ENCODE measurements around the gene MYBPHL. TPM values are rescaled to one million over a fixed set of nuclear protein-coding genes. Genes with fewer than 3 reads are reported as not detected.

Gene MYBPHL
- total RNA-seq, 1 donor from 2014 or later, result 0.76 TPM

DNA sequence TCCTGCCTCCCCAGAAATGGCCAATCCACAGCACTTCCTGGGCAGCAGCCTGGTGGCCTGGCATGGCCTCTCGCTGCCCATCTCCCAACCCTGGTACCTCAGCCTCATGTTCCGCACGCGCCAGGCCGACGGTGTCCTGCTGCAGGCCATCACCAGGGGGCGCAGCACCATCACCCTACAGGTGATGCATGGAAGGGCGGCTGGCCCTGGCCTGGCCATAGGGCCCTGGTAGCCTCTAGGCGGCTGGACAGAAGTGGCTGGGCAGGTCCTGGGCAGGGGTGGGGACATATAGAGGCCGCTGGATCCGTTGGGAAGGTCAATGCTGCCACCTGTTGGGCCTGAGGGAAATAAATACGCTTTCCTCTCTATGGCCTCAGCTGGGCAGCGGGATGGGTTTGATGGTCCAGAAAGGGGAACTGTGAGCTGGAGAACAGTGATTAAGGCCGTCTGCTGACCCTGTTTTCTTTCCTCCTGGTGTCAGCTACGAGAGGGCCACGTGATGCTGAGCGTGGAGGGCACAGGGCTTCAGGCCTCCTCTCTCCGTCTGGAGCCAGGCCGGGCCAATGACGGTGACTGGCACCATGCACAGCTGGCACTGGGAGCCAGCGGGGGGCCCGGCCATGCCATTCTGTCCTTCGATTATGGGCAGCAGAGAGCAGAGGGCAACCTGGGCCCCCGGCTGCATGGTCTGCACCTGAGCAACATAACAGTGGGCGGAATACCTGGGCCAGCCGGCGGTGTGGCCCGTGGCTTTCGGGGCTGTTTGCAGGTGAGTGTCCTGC lies 43.0 kb downstream of the MYBPHL start:
- peak; percentile 79 for ATAC-seq

DNA sequence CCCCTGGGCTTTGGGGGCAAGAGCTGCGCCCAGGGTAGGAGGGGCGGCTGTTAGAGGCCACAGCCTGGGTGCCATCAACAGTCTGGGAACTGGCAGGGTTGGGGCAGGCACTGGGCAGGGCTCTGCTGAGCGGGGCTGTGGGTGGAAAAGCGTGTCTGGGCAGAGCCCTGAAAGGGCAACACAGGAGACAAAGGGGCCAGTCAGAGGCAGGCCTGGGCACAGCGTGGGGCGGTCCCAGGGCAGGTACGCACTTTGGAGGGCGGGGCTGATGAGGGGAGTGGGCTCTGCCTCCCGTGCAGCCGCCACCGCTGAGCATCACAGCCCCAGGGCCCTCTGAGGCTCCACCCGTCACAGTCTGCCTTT lies 43.6 kb downstream of the MYBPHL start:
- ATAC-seq, result peak; percentile 89

DNA sequence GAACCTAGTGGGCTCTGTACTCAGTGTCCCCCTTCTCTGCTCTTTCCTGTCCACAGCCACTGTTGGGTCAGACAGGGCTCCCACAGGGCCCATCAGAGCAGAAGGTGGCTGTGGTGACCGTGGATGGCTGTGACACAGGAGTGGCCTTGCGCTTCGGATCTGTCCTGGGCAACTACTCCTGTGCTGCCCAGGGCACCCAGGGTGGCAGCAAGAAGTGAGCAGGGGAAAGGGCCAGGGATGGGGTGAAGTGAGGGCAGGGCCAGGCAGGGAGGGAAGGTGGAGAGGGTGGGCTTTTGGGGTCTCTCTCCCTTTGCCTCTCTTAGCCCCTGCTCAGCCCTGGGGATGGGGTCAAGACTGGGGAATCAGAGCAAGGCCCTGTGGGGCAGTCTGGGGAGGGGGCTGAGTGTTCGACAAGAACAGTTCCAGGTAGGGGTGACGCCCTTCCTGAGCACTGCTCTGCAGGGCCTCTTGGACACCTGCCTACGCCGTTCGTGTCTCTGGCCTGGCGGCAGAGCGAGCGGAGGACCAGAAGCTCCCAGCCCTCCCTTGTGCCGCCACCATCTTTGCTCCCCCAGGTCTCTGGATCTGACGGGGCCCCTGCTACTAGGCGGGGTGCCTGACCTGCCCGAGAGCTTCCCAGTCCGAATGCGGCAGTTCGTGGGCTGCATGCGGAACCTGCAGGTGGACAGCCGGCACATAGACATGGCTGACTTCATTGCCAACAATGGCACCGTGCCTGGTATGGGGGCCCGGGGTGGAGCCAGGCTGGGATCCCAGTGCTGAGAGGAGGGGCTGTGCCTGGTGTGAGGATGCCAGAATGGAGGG lies 44.4 kb downstream of the MYBPHL start:
- ATAC-seq, result no peak

DNA sequence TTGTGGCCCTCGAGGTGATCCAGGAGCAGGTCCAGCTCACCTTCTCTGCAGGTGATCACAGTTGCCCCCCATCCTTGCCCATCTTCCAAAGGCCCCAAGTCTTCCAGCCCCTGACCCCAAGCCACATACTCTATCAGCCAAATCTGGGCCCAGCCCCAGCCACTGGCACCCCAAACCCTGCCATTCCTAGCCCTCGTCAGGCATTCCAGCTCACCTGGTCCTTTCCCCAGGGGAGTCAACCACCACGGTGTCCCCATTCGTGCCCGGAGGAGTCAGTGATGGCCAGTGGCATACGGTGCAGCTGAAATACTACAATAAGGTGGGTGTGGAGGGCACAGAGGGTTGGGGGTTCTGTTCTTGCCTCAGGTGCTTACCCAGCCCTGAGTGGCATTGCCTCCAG lies 45.2 kb downstream of the MYBPHL start:
- no peak for ATAC-seq

DNA sequence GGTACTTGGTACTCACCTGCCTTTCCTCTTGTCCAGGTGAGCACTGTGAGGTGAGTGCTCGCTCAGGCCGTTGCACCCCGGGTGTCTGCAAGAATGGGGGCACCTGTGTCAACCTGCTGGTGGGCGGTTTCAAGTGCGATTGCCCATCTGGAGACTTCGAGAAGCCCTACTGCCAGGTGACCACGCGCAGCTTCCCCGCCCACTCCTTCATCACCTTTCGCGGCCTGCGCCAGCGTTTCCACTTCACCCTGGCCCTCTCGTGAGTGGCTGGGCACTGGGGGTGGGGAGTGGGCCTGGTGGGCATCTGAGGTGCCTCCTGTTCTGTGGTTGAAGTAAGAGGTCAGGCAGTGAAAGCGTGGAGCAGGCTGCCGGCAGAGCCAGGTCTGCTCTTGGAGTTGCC lies 45.8 kb downstream of the MYBPHL start:
- ATAC-seq, result no peak

DNA sequence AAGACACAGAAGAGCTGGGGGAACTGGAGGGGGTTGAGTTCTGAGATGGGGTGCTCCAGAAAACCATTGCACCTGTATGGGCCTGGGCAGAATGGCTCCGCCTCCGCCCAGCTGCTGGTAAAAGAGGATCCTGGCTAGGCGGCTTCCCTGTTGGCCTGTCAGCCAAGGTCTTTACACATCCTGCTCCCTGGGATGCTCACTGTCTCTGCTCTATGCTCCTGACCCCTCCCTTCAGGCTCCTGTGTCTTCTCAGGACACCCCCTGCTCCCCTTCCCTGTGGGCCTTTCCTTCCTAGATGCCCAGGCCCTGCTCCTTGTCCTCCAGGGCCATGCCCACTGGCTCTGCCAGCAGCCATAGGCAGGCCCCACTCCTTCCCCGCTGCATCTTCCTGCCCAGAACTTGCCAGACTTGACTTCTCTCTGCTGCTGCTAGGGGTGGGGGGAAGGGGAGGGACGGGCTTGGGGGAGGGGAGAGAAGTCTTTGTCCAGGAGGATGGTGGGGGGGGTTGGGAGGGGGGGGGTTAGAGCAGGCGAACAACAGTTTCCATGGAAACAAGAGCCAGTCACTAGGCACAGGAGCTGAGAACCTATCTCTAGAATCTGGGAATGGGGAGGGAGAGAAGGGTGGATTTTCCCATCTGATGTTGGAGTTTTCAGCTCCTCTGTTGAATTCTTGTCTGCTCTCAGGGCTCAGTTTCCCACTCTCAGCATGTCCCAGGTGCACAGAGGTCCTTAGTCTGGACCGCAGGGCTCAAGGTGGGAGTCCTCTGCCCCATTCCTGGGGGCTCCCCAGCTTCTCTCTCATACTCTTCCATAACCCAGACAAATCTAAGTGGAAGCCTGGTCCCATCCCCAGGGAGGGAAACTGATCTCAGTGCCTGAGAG lies 46.9 kb downstream of the MYBPHL start:
- no peak for ATAC-seq

DNA sequence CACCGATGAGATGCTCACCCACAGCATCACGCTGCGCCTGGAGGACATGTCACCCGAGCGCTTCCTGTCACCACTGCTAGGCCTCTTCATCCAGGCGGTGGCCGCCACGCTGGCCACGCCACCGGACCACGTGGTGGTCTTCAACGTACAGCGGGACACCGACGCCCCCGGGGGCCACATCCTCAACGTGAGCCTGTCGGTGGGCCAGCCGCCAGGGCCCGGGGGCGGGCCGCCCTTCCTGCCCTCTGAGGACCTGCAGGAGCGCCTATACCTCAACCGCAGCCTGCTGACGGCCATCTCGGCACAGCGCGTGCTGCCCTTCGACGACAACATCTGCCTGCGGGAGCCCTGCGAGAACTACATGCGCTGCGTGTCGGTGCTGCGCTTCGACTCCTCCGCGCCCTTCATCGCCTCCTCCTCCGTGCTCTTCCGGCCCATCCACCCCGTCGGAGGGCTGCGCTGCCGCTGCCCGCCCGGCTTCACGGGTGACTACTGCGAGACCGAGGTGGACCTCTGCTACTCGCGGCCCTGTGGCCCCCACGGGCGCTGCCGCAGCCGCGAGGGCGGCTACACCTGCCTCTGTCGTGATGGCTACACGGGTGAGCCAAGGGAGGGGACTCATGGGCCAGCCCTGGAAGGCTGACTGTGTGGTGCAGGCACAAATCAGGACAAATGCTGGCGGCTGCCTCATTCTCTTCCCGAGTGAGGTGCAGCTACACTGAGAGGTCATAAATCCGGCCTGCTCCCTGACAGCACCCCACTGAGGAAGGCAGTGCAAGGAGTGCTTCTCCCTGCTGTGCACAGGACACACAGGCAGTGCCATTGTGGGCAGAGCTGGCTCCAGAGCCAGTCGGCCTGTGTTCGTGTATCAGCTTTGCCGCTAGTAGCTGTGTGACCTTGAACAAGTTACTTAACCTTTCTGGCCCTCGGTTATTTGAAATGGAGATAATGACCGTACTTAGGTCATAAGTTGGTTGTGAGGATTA lies 48.0 kb downstream of the MYBPHL start:
- no peak for ATAC-seq

DNA sequence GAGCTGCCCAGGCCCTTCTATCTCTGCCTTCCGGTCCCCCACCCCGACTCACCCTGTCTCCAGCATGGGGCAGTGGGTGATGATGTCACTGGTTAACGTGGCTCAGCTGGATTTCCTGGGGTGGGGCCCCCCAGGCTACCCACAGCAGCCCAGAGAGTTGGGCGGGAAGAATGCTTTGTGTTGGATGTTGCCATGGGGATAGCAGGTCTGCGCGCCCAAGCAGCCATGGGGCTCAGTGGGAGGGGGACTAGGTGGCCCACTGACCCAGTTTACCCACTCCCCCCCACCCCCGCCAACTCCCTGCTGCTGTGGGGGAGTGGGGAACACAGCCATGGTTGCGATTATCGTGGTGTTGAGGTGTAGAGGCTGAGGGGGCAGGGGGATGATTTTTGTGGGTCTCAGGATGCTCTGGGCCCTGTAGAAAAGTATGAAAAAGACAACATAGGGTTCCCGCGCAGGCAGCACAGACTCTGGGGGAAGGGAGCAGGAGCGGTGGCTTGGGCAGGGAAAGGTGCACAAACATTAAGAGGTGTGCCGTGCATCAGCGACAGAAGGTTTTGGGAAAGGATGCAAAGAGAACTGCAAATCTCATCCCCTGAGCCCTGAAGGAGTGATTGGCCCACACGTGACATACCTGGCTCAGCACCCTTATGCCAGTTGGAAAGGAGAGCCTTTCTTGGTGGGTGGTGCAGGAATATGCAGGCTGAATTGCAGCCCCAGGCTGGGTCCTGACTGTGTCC lies 49.0 kb downstream of the MYBPHL start:
- ATAC-seq, result peak; percentile 9

DNA sequence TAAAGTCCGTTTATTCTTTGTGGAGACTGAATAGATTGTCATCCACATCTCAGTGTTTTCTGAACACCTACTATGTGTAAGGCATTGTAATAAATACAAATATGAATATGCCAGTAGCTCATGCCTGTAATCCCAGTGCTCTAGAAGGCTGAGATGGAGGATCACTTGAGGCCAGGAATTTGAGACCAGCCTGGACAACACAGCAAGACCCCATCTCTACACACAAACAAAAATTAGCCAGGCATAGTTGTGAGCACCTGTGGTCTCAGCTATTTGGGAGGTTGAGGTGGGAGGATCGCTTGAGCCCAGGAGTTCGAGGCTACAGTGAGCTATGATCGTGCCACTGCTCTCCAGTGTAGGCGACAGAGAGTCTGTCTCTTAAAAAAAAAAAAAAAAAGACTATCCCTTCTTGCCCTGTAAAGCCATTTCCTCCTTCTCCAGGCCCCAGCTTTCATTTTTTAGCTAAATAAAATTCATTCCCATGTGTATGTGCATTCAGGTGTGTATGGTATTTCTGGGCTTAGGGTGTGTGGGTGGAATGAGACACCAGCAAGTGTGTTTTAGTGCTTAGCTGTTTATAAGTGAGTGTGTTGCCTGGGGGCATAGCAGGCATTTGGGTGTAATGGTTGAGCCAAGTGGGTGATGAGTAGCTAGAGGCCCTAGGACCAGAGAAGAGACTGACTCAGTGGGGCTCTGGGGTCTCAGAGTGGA lies 49.7 kb downstream of the MYBPHL start:
- peak; percentile 30 for ATAC-seq

DNA sequence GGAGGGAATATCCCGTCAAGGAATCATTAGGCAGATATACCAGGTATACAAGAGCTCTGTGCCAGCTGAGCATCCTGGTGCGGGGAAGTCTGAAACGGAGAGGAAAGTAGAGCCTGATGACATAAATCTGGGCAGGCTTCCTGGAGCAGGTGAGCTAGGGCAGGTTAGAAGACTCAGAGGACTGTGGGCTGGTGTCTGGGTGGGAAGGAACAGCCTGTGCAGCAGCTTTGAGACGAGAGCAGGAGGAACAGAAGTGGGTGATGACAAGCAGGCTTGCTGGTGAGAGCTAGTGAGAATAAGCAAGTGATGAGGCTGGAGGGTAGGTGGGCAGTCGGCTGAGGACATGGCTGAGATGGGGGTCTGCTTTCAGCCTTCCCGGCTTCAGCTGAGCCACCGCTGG lies 50.7 kb downstream of the MYBPHL start:
- ATAC-seq, result no peak

DNA sequence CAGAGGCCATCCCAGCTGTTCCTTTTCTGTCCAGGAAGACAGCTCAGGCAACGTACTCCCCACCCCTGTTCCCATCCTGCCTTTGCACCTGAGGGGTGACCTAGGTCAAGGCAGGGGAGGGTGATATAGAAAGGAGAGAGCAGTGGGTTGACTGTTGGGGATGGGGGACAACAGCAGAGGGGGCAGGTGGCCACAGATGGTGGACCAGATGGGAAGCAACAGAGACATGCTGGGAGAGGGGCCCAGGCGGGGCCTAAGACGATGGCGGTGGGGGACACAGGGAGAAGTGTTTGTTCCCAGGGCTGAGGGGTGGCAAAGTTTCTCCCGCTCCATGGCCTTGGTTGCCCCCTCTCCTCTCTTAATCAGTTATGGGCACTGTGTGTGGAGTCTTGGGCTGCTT lies 51.1 kb downstream of the MYBPHL start:
- ATAC-seq, result no peak

DNA sequence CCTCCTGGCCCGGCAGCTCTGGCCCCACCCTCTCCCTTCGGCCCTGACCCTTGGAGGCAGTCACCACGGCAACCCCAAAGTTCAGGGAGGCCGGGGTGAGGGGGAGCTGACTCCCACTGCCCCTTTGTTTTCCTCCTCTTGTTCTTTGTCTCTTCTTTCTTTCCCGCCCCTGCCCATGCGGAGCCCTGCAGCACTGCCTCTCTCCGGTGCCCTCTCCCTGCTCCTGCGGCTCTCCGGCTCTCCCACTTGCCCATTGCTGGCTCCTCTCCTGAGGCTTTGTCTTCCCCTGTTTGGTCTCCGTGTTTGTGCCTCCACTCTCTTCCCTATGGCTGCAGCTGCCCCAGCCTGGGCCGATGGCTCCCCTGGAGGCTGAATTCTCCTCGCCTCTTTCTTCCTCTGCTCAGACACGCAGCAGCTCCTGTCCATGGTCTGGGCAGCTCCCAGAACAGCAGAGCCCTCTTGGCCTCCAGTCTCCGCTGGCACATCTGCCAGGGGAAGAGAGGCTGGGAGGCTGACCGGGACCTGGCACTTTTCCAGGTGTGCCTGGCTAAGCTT lies 51.6 kb downstream of the MYBPHL start:
- no peak for ATAC-seq

DNA sequence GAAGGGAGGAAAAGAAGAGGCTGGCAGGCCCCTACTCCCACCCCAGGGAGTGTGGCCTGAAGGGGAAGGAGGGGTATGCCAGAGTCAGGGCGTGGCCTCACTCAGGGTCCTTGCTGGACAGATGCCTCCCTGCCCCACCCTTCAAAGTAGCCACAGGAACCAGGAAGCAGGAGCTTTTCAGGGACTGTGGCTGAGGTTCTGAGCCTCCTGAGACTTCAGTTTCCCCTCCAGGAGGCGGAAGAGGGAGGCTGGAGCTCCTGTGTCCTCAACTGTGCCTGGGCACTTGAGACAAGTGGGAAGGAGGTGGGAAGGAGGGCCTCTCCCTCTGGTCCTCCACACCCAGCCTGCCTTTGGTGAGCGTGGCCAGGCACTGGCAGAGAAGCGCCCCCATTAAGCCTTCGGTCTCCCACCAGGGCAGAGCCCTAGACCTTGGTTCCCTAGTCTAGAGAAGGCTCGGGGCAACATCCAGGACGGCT lies 52.2 kb downstream of the MYBPHL start:
- no peak for ATAC-seq

DNA sequence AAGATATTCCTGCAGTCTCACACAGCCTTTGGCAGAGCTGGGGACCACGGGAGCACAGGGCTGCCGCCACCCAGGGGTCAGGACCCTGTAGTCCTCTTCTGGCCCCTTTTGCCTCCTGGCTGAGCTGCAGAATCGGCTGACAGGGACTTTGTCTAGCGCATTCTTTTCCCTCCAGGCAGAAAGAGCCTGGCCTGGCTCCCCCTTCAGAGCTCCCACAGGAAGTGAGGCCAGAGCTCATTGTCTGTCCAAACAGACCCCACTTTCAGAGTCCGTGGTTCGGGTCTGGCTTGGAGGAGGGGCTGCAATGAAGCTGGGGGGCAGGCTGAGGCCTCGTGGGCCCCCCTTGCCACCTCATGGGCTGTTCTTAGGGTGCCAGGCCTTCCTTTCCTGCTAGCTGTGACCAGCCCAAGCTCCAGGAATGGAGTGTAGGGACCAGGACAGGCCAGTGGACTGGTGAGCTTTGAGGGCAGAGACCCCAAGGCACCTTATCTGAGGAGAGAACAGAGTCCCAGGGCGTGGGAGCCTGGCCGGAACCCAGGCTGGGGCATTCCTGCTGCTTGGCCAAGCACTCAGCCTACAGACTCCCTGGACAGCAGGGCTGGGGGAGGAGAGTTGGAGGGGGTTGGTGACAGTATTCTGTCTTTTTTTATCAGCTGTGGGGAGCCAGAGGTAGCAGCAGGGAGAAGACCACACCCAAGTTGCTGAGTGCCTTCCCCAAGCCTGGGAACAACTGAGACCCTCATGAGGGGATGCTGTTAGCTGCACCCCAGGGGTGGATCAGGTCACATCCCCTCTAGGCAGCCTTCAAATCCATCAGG lies 52.8 kb downstream of the MYBPHL start:
- peak; percentile 2 for ATAC-seq

DNA sequence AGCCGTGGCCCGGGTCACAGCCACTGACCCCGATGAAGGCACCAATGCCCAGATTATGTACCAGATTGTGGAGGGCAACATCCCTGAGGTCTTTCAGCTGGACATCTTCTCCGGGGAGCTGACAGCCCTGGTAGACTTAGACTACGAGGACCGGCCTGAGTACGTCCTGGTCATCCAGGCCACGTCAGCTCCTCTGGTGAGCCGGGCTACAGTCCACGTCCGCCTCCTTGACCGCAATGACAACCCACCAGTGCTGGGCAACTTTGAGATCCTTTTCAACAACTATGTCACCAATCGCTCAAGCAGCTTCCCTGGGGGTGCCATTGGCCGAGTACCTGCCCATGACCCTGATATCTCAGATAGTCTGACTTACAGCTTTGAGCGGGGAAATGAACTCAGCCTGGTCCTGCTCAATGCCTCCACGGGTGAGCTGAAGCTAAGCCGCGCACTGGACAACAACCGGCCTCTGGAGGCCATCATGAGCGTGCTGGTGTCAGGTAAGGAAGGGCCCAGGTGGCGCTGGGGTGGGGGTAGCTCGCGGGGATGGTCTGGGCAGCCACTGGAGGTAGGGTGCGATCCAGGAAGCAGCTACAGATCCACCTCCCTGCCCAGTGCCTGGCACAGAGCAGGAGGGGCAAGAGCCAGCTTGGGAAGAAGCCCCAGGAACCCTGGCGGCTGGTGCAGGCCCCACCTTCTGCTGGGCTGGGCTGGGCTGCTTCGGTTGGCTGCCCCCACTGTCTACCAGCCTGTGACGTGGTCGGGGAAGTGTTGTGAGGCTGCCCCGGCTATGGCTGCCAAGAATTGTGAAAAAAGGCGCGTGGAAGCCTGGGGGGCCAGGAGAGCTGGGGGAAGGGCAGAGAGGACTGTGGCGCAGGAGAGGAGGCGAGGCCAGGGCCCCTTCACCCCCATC lies 53.7 kb downstream of the MYBPHL start:
- peak; percentile 84 for ATAC-seq

DNA sequence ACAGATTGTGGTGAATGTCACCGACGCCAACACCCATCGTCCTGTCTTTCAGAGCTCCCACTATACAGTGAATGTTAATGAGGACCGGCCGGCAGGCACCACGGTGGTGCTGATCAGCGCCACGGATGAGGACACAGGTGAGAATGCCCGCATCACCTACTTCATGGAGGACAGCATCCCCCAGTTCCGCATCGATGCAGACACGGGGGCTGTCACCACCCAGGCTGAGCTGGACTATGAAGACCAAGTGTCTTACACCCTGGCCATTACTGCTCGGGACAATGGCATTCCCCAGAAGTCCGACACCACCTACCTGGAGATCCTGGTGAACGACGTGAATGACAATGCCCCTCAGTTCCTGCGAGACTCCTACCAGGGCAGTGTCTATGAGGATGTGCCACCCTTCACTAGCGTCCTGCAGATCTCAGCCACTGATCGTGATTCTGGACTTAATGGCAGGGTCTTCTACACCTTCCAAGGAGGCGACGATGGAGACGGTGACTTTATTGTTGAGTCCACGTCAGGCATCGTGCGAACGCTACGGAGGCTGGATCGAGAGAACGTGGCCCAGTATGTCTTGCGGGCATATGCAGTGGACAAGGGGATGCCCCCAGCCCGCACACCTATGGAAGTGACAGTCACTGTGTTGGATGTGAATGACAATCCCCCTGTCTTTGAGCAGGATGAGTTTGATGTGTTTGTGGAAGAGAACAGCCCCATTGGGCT lies 54.5 kb downstream of the MYBPHL start:
- ATAC-seq, result no peak
